HepG2 (cell line): Measurements from ENCODE around the gene LRTM2. TPM values are rescaled to one million over a fixed set of nuclear protein-coding genes. Genes with fewer than 3 reads are reported as not detected.

ENCODE experiments used
- AHDC1 ChIP-seq: sonication (generic); formaldehyde crosslinking; IDR thresholded peaks from 2 replicates; pipeline ENCODE4 v1.5.1; 2020; ENCODE audit warnings: mild to moderate bottlenecking, missing genetic modification reagents, borderline replicate concordance
- ASH2L ChIP-seq: fragments of 300-600, 200-600 bp; sonication (generic); IDR thresholded peaks from 2 replicates; pipeline ENCODE4 v1.7.0; 2017; ENCODE audit warnings: low read depth, mild to moderate bottlenecking, moderate library complexity, mixed read lengths, low read length; ENCODE audit not compliant: insufficient read length
- ATF2 ChIP-seq: sonication (generic); formaldehyde crosslinking; IDR thresholded peaks from 2 replicates; pipeline ENCODE4 v1.4.0; 2020; ENCODE audit warnings: missing genetic modification reagents
- CCDC6 ChIP-seq: sonication (generic); formaldehyde crosslinking; IDR thresholded peaks from 2 replicates; pipeline ENCODE4 v1.8.1; 2022; ENCODE audit warnings: mild to moderate bottlenecking, missing genetic modification reagents, moderate library complexity
- CHD2 ChIP-seq: IDR thresholded peaks from 2 replicates; pipeline ENCODE4 v1.6.1; 2011; ENCODE audit warnings: low read depth, low read length, improper control_type of control experiment
- HDAC2 ChIP-seq: sonication (generic); formaldehyde crosslinking; IDR thresholded peaks from 2 replicates; pipeline ENCODE4 v1.4.0; 2020; ENCODE audit warnings: missing genetic modification reagents
- HMG20B ChIP-seq: conservative IDR thresholded peaks from 2 replicates; pipeline ENCODE4 v1.6.1; 2016; ENCODE audit warnings: missing genetic modification reagents, missing compliant biosample characterization
- MEIS2 ChIP-seq: sonication (generic); formaldehyde crosslinking; IDR thresholded peaks from 2 replicates; pipeline ENCODE4 v1.9.0; 2021; ENCODE audit warnings: mild to moderate bottlenecking, missing genetic modification reagents
- ONECUT2 ChIP-seq: sonication (generic); formaldehyde crosslinking; IDR thresholded peaks from 2 replicates; pipeline ENCODE4 v1.4.0; 2020; ENCODE audit warnings: missing genetic modification reagents
- PAXIP1 ChIP-seq: sonication (generic); formaldehyde crosslinking; conservative IDR thresholded peaks from 2 replicates; pipeline ENCODE4 v1.4.0; 2020; ENCODE audit warnings: mild to moderate bottlenecking, missing genetic modification reagents, moderate library complexity
- TFDP1 ChIP-seq: IDR thresholded peaks from 2 replicates; pipeline ENCODE4 v1.6.1; 2016; ENCODE audit warnings: missing compliant biosample characterization, missing genetic modification reagents, borderline replicate concordance
- TRIM24 ChIP-seq: sonication (generic); formaldehyde crosslinking; IDR thresholded peaks from 2 replicates; pipeline ENCODE4 v1.8.0; 2022; ENCODE audit warnings: mild to moderate bottlenecking, missing genetic modification reagents
- ZBTB26 ChIP-seq: IDR thresholded peaks from 2 replicates; pipeline ENCODE4 v1.6.1; 2016; ENCODE audit warnings: missing compliant biosample characterization, missing genetic modification reagents, borderline replicate concordance
- ZNF292 ChIP-seq: sonication (generic); formaldehyde crosslinking; IDR thresholded peaks from 2 replicates; pipeline ENCODE4 v1.8.1; 2022; ENCODE audit warnings: mild to moderate bottlenecking, low read depth, missing genetic modification reagents, borderline replicate concordance
- ZNF773 ChIP-seq: sonication (generic); formaldehyde crosslinking; IDR thresholded peaks from 2 replicates; pipeline ENCODE4 v1.4.0; 2020; ENCODE audit warnings: missing genetic modification reagents, borderline replicate concordance
- polyA plus RNA-seq, 8 experiments: library from polyadenylated mRNA; depleted of rRNA in 3 of 8; stranded (reverse) in 7 of 8; unstranded in 1 of 8; fragments of >200 nt; fragmentation: Illumina TruSeq in 4 of 8; extraction: Trizol in 4 of 8; gene quantifications; 2 replicates each; pipeline versions ENCODE4 v1.2.1 to v1.2.3, GENCODE V29; 2011 to 2016; ENCODE audit warnings: low read depth in 4 of 8, missing spikeins in 1 of 8, mixed read lengths in 1 of 8; ENCODE audit not compliant: insufficient read depth in 1 of 8
- total RNA-seq, 5 experiments: library from RNA; depleted of rRNA; stranded (reverse); fragments of >200 nt; fragmentation: Illumina TruSeq; extraction: Trizol; gene quantifications; 2 replicates each; pipeline ENCODE4 v1.2.3, GENCODE V29; 2016; ENCODE audit warnings: low read depth in 1 of 5

LRTM2 gene
- total and polyA plus RNA-seq, 2 of the 13 experiments (the other 11 are each of a cell fraction or from before 2014, with no cell fraction given): 0.09 TPM; not detected in 1

- TF ChIP-seq AHDC1 (CRISPR knock-in tag): peak; percentile 83; the same call in 1 of the 2 replicates
- TF ChIP-seq HDAC2 (CRISPR knock-in tag): peak; percentile 78
- TF ChIP-seq TFDP1: 0 out of 2 replicates have a peak, but pooled peaks have one; percentile 49
- no peak for TF ChIP-seq CCDC6 (CRISPR knock-in tag)
- peak; percentile 46; the same call in 1 of the 2 replicates for TF ChIP-seq ZBTB26 (CRISPR knock-in tag)
- TF ChIP-seq PAXIP1 (CRISPR knock-in tag): peak; percentile 86
- peak; percentile 70; the same call in 1 of the 2 replicates for TF ChIP-seq ATF2 (CRISPR knock-in tag)
- no peak for TF ChIP-seq ONECUT2
- TF ChIP-seq CHD2: no peak
- 0 out of 2 replicates have a peak, but pooled peaks have one; percentile 43 for TF ChIP-seq HMG20B
- TF ChIP-seq ASH2L: peak; percentile 49
- TF ChIP-seq ZNF292 (CRISPR knock-in tag): peak; percentile 78; the same call in 1 of the 2 replicates
- TF ChIP-seq TRIM24 (CRISPR knock-in tag): peak; percentile 48; the same call in 1 of the 2 replicates
- TF ChIP-seq ZNF773 (CRISPR knock-in tag): no peak
- TF ChIP-seq MEIS2 (CRISPR knock-in tag): 0 out of 2 replicates have a peak, but pooled peaks have one; percentile 40
Measured at GRCh38 chr12:1837541-1838204, 17.3 kb downstream of the LRTM2 start (continued).
